GM12865 (cell line): ENCODE data around the gene CDK10.

ENCODE experiments used
- DNase-seq: peaks from one replicate; pipeline ENCODE4 v3.0.0; 2010; ENCODE audit warnings: low read depth
- H3K4me3 ChIP-seq: 2 replicates; pipeline ENCODE4 v1.5.1; 2011; ENCODE audit warnings: mild to moderate bottlenecking, low read depth, low read length, control low read depth
- CTCF ChIP-seq: IDR thresholded peaks from 2 replicates; pipeline ENCODE4 v1.5.1; 2011; ENCODE audit warnings: low read length, control low read depth, low read depth, inconsistent platforms; ENCODE audit not compliant: insufficient read depth; ENCODE audit errors: missing control alignments

CDK10 gene

GRCh38 chr16:89708481-89708931 is 22.0 kb downstream of the CDK10 start:
- TF ChIP-seq CTCF = no peak
- DNase-seq = no peak
- H3K4me3 ChIP-seq = no peak overlapping the region

- DNase-seq = no peak
- no peak overlapping the region for H3K4me3 ChIP-seq
- TF ChIP-seq CTCF = no peak
Measured at GRCh38 chr16:89709166-89709565, 22.7 kb downstream of the CDK10 start.

DNA sequence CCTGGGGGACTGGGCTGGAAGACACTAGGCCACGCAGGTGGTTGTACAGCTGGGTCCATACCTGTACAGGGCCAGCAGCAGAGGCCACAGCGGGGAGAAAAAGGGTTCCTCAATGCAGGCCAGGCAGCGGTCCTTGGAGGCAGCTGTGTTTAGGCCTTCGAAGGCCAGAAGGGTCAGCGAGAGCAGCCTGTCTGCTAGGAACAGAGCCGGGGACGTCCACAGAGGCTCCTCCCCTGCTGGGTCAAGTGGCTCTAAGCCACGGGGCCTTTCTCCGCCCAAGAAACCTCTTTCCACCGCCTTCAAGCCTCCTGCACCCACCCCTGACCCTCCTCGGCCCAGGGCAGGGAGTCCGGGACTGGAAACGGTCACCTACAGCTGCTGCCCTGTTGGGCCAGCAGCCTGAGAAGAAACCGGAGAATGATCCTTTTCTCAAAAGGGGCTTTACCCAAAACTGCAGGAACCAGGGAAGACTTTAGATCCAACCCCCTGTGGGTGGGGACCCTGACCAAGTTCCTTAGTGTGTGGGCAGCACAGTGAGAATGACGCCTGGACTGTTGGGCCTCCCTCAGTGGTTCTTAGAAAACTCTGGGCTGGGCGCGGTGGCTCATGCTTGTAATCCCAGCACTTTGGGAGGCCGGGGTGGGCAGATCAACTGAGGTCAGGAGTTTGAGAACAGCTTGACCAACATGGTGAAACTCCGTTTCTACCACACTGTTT is 23.4 kb downstream of the CDK10 start:
- no peak for TF ChIP-seq CTCF
- no peak overlapping the region for H3K4me3 ChIP-seq
- DNase-seq = no peak

DNA sequence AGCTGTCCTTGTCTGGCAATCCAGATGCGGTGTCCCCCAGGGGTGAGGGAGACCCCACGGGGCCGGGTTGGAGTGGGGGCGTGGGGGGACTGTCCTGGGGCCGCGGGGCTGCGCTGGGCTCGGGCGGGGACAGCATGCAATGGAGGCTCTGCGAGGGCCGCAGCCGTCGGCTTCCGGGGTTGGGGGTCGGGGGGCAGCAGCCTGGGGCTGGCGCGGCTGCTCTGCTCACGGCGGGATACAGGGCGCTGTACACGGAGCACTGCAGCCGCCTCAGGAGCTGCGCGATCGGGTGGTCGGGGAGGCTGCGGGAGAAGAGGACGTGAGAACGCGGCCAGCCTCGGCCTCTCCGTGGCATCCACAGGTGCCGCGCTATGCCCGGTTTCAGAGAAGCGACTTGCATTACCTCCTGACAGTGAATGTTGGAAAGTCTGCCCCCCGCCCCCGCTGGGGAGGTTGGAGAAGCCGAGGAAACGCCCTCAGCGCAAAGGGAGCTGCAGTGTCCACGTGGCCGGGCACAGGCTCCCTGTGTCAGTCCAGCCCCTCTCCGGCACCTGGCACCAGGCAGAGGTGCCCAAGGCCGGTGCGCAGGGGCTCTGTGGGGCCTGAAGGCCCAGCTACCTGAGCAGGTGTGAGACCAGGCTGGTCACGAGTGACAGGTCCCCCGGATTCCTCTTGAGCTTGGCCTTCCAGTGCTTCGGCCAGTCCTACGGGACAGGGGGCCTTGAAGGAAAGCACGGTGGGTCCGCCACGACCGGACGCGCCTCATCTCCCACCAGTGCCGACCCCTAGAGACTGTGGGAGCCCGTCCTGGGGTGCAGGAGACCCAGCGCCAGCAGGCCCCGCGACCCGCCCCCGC is 24.4 kb downstream of the CDK10 start:
- no peak for DNase-seq
- no peak overlapping the region for H3K4me3 ChIP-seq

GRCh38 chr16:89711601-89712273 is 25.2 kb downstream of the CDK10 start:
- peak; percentile 91 for DNase-seq
- H3K4me3 ChIP-seq = peak overlapping the region; percentile 84
- TF ChIP-seq CTCF = no peak

More for the DNA sequence above, 24.4 kb downstream of the CDK10 start:
- TF ChIP-seq CTCF = no peak

DNA sequence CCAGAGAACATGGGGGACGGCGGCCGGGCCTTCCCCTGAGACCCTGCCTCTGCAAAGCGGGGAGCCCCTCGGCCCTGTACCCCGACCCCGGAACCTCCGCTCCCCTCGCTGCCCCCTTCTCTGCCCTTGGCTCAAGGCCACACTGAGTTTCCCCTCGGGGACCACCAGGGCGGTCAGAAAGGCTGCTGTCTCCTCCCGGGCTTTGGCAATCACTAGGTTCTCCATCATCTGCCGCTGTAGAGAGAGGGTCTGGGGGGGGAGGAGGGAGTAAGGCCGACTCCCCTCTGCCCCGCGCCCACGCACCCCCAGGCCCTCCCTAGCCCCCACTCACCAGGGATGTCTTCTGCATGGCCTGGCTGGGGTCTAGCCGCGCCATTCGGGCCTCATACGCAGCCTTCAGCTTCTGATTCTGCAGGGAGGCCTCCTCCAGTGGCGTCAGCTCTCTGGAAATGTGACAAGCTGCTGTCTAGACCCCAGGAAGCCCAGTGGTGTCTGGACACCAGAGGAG is 25.8 kb downstream of the CDK10 start:
- peak overlapping the region; percentile 84 for H3K4me3 ChIP-seq
- DNase-seq = no peak
- no peak for TF ChIP-seq CTCF
